Gastrocnemius medialis (tissue), 4 donors: Measurements from ENCODE around the gene SASH1. TPM values are rescaled to one million over a fixed set of nuclear protein-coding genes. Genes with fewer than 3 reads are reported as not detected.

ENCODE experiments used
- ATAC-seq, 2 donors: fragments of 150-250 bp; one replicate each; pipeline ENCODE4 v1.9.1; 2016
- DNase-seq, 2 donors: peaks; one replicate each; pipeline ENCODE4 v3.0.0-alpha.2; 2019
- H3K27ac ChIP-seq, 4 donors: fragments of 200-600 bp; sonication (generic); 1 replicate in 1 of 4; 2 replicates in 3 of 4; pipeline ENCODE4 v1.5.1; 2016 to 2018; ENCODE audit warnings: mild to moderate bottlenecking in 2 of 4, moderate library complexity in 1 of 4
- H3K27me3 ChIP-seq, 3 donors: fragments of 200-600 bp; sonication (generic) in 2 of 3; 1 replicate in 1 of 3; 2 replicates in 2 of 3; pipeline versions ENCODE4 v1.5.1 to v1.6.0; 2016 to 2019; ENCODE audit warnings: mild to moderate bottlenecking in 1 of 3, moderate library complexity in 1 of 3
- H3K36me3 ChIP-seq, 2 donors: fragments of 200-600 bp; sonication (generic) in 1 of 2; one replicate each; pipeline ENCODE4 v1.5.1; 2017 to 2018
- H3K4me1 ChIP-seq, 2 donors: fragments of 200-600 bp; sonication (generic) in 1 of 2; one replicate each; pipeline ENCODE4 v1.5.1; 2016 to 2017; ENCODE audit warnings: mild to moderate bottlenecking in 2 of 2
- H3K4me3 ChIP-seq, 4 donors: fragments of 200-600 bp; sonication (generic) in 3 of 4; 1 replicate in 1 of 4; 2 replicates in 3 of 4; pipeline ENCODE4 v1.5.1; 2016 to 2019; ENCODE audit warnings: mild to moderate bottlenecking in 2 of 4
- H3K9me3 ChIP-seq, 3 donors: fragments of 200-600 bp; sonication (generic) in 2 of 3; 1 replicate in 1 of 3; 2 replicates in 2 of 3; pipeline ENCODE4 v1.5.1; 2016 to 2019
- CTCF ChIP-seq, 5 experiments: fragments of 450-650 bp in 3 of 5; fragments of 200-600 bp in 2 of 5; sonication (generic) in 2 of 5; IDR thresholded peaks in 4 of 5; conservative IDR thresholded peaks in 1 of 5; 1 replicate in 4 of 5; 2 replicates in 1 of 5; pipeline ENCODE4 v1.5.1; 2016 to 2019; ENCODE audit warnings: antibody characterized with exemption in 5 of 5, mild to moderate bottlenecking in 3 of 5, moderate library complexity in 3 of 5
- POLR2A ChIP-seq, 2 donors: fragments of 450-650 bp; IDR thresholded peaks; one replicate each; pipeline ENCODE4 v1.6.1; 2017; ENCODE audit warnings: antibody characterized with exemption in 2 of 2, mild to moderate bottlenecking in 2 of 2, moderate library complexity in 2 of 2
- in situ Hi-C, 4 donors: fragments of 200-750 bp; cut with MboI; loops; one replicate each; pipeline versions ENCODE4 v1.15.0 to v1.8.0; 2017; ENCODE audit warnings: low sequenced_read_pairs in 4 of 4
- intact Hi-C: fragments of 100-400 bp; cut with DNase I; formaldehyde crosslinking; loops from one replicate; pipeline ENCODE4 v1.15.1; 2023; ENCODE audit warnings: low total_unique reads
- total RNA-seq, 4 donors: library from RNA; depleted of rRNA; stranded (reverse); fragments of >200 nt; gene quantifications; one replicate each; pipeline versions ENCODE4 v1.1.0 to v1.2.3, GENCODE V29; 2016

The SASH1 gene
- total RNA-seq, 4 donors from 2014 or later, result 28.2 to 42.4 (median 35.4) TPM

GRCh38 chr6:148317051-148317450 lies 25.6 kb upstream of the SASH1 start:
- Histone ChIP-seq H3K9me3 (no peaks in the 10 kb centered on the region), H3K27me3 (no peaks in the 10 kb centered on the region), H3K4me1 (no peaks in the 10 kb centered on the region), H3K4me3 (no peak overlapping the region), H3K27ac (no peak overlapping the region), H3K36me3 (no peaks in the 10 kb centered on the region)
- DNase-seq (no peak), ATAC-seq (no peak)
- in situ Hi-C loops (no loop called here), intact Hi-C loops (no loop called here)
- no peak for TF ChIP-seq POLR2A (IDR thresholded peaks at IDR 0.05)
- no peak for TF ChIP-seq CTCF (IDR thresholded peaks at IDR 0.05 in 4 of 5, conservative IDR thresholded peaks at IDR 0.05 in 1 of 5)

- in situ Hi-C loops, result no loop called here
- Histone ChIP-seq H3K9me3 (no peaks in the 10 kb centered on the region), H3K4me1 (no peaks in the 10 kb centered on the region), H3K27ac (no peak overlapping the region), H3K36me3 (no peaks in the 10 kb centered on the region), H3K4me3 (no peak overlapping the region), H3K27me3 (no peaks in the 10 kb centered on the region)
- DNase-seq (no peak), ATAC-seq (no peak)
- intact Hi-C loops, result no loop called here
- TF ChIP-seq POLR2A (IDR thresholded peaks at IDR 0.05) (no peak), CTCF (IDR thresholded peaks at IDR 0.05 in 4 of 5, conservative IDR thresholded peaks at IDR 0.05 in 1 of 5) (no peak)
These were observed 24.9 kb upstream of the SASH1 start for GRCh38 chr6:148317739-148318138.

- intact Hi-C loops, result no loop called here
- H3K27ac ChIP-seq, result no peak overlapping the region
- no peak for ATAC-seq
These were observed 19.9 kb upstream of the SASH1 start for GRCh38 chr6:148322704-148323103.

GRCh38 chr6:148323344-148323743 lies 19.3 kb upstream of the SASH1 start:
- no peak overlapping the region for H3K27ac ChIP-seq
- DNase-seq (no peak), ATAC-seq (no peak)
- H3K4me1 ChIP-seq, result no peaks in the 10 kb centered on the region
- in situ Hi-C loops (no loop called here), intact Hi-C loops (no loop called here)
- no peak overlapping the region for H3K4me3 ChIP-seq
- H3K36me3 ChIP-seq, result no peaks in the 10 kb centered on the region
- no peaks in the 10 kb centered on the region for H3K9me3 ChIP-seq
- no peaks in the 10 kb centered on the region for H3K27me3 ChIP-seq
- no peak for TF ChIP-seq POLR2A (IDR thresholded peaks at IDR 0.05)
- no peak for TF ChIP-seq CTCF (IDR thresholded peaks at IDR 0.05 in 4 of 5, conservative IDR thresholded peaks at IDR 0.05 in 1 of 5)

More at GRCh38 chr6:148322704-148323103, 19.9 kb upstream of the SASH1 start:
- Histone ChIP-seq H3K9me3 (no peaks in the 10 kb centered on the region), H3K36me3 (no peaks in the 10 kb centered on the region), H3K4me3 (no peak overlapping the region), H3K27me3 (no peaks in the 10 kb centered on the region), H3K4me1 (no peaks in the 10 kb centered on the region)
- TF ChIP-seq POLR2A (IDR thresholded peaks at IDR 0.05), result no peak
- TF ChIP-seq CTCF (IDR thresholded peaks at IDR 0.05 in 4 of 5, conservative IDR thresholded peaks at IDR 0.05 in 1 of 5), result no peak
- in situ Hi-C loops, result no loop called here
- DNase-seq, result no peak

- ATAC-seq, result no peak
- intact Hi-C loops, result no loop called here
These were observed 18.2 kb upstream of the SASH1 start for GRCh38 chr6:148324297-148324985.

More at GRCh38 chr6:148324297-148324985, 18.2 kb upstream of the SASH1 start:
- Histone ChIP-seq H3K27ac (no peak overlapping the region), H3K36me3 (no peaks in the 10 kb centered on the region), H3K9me3 (no peaks in the 10 kb centered on the region), H3K4me3 (no peak overlapping the region), H3K4me1 (no peaks in the 10 kb centered on the region), H3K27me3 (no peaks in the 10 kb centered on the region)
- no peak for DNase-seq
- in situ Hi-C loops, result no loop called here
- TF ChIP-seq CTCF (IDR thresholded peaks at IDR 0.05 in 4 of 5, conservative IDR thresholded peaks at IDR 0.05 in 1 of 5) (no peak), POLR2A (IDR thresholded peaks at IDR 0.05) (no peak)
